ENCODE data around the gene OGFOD3.

DNA sequence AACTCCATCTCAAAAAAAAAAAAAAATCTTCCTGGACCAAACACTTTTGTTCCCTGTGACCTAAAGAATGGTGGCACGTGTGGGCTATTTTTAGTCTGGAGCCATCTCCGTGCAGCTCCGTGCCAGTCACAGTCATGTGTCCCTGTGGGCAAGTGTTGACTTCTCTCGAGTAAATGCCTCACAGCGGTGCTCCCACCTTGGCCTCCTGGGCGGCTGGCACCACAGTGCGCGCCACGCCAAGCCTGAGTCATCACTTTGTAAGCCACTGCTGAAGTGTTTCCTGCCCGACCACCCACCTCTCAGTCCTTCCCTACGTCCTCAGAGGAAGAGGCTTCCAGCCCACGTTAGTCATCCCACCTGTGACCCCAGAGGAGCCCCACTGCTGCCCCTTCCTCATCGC lies 11.1 kb downstream of the OGFOD3 start:
- TF ChIP-seq CREB1 (IDR thresholded peaks at IDR 0.05; ENCODE audit: low read depth) (no peak), CEBPB (IDR thresholded peaks at IDR 0.05) (no peak), RAD21 (IDR thresholded peaks at IDR 0.05; ENCODE audit: low read depth) (no peak), TAF1 (IDR thresholded peaks at IDR 0.05; ENCODE audit: low read depth) (no peak), FOXM1 (IDR thresholded peaks at IDR 0.05; ENCODE audit: borderline replicate concordance, low read depth) (no peak), TEAD4 (IDR thresholded peaks at IDR 0.05) (no peak), NFIC (IDR thresholded peaks at IDR 0.05) (no peak), REST (IDR thresholded peaks at IDR 0.05; ENCODE audit: low read depth) (no peak)
- TF ChIP-seq, protein P1, sequence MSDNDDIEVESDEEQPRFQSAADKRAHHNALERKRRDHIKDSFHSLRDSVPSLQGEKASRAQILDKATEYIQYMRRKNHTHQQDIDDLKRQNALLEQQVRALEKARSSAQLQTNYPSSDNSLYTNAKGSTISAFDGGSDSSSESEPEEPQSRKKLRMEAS (IDR thresholded peaks at IDR 0.05): no peak

All from Ishikawa (cell line).